Measurements from ENCODE around the gene CEND1. TPM values are rescaled to one million over a fixed set of nuclear protein-coding genes. Genes with fewer than 3 reads are reported as not detected.

CEND1 gene
- total RNA-seq, 1 experiment from 2014 or later: not detected

DNA sequence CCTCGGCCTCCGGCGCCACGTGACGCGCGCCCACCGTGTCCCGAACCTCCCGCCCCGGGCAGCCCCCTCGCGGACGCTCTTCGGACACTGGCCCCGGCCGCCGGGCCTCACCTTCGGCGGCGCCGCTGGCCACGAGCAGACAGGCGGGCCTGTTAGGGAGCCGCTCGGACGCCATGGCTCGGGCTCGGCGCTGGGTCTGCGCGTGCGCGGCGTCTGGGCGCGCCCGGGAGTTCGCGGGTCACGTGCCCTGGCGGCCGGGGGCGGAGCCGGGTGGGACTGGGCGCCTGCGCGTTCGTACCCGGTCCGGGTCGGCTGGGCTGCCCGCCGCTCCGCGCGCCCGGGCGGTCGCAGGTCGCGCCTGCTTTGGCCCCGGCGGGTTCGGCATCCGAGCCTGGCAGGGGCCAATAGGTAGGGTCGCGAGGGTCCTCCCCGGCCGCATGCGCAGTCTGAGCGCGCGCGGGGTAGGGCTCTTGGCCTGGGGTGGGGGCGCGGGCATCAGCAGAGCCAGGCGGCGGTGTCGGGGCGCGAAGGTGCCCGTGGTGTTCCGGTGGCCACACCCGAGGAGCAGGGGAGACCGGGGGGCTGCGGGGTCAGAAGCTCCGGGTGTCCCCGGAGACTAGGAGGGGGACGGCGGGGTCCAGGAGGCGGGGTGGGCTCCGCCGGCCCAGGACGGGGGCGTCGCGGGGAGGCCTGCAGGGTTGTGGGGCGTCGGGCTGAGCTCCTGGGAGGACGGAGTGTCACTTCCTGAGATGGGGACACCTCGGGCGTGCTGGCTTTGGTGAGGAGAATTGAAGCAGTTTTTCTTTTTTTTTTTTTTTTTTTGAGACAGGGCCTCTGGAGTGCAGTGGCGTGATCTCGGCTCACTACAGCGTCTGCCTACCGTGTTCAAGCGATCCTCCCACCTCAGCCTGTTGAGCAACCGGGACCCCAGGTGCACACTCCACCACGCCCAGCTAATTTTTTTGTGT, 12.3 kb downstream of the CEND1 start, which contains the start of gene GATD1:
Gene GATD1 (minus strand): TSS at position 200 of the 968 bp plus-strand sequence. CDS start 25 bp downstream, at position 175.
- Histone ChIP-seq H3K79me2 (ENCODE audit: low read depth) (peaks cover 47% of the 10 kb centered on the region), H3K9me3 (ENCODE audit: insufficient read depth, low read depth) (no peaks in the 10 kb centered on the region), H2AFZ (peak within 1 kb of the TSS; percentile 80; the same call in 1 of the 2 replicates), H3K27me3 (ENCODE audit: insufficient read depth, low read depth) (no peaks in the 10 kb centered on the region), H3K9me2 (ENCODE audit: insufficient read depth) (no peaks in the 10 kb centered on the region), H3F3A (ENCODE audit: insufficient read depth, low read depth) (no peaks in the 10 kb centered on the region; the same call in 1 of the 2 replicates), H3K4me3 (peak within 1 kb of the TSS; percentile 69), H3K36me3 (ENCODE audit: low read depth) (no peaks in the 10 kb centered on the region), H3K4me1 (replicated peaks; ENCODE audit: insufficient read depth) (peaks cover 13% of the 10 kb centered on the region), H4K20me1 (ENCODE audit: insufficient read depth) (peaks cover 18% of the 10 kb centered on the region), H3K4me2 (peak within 1 kb of the TSS; percentile 82), H3K27ac (no peak within 1 kb of the TSS)
- peak; percentile 51 to 89 for DNase-seq
- TF ChIP-seq EZH2 (IDR thresholded peaks at IDR 0.05; ENCODE audit: low read depth): no peak
- TF ChIP-seq, protein P1, sequence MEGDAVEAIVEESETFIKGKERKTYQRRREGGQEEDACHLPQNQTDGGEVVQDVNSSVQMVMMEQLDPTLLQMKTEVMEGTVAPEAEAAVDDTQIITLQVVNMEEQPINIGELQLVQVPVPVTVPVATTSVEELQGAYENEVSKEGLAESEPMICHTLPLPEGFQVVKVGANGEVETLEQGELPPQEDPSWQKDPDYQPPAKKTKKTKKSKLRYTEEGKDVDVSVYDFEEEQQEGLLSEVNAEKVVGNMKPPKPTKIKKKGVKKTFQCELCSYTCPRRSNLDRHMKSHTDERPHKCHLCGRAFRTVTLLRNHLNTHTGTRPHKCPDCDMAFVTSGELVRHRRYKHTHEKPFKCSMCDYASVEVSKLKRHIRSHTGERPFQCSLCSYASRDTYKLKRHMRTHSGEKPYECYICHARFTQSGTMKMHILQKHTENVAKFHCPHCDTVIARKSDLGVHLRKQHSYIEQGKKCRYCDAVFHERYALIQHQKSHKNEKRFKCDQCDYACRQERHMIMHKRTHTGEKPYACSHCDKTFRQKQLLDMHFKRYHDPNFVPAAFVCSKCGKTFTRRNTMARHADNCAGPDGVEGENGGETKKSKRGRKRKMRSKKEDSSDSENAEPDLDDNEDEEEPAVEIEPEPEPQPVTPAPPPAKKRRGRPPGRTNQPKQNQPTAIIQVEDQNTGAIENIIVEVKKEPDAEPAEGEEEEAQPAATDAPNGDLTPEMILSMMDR (conservative IDR thresholded peaks at IDR 0.05): no peak
- no TSS peak for BruUV-seq (replicated peaks)
- CTCF ChIA-PET: interaction anchor here (0.5 to 0.7 kb wide), 2 partner anchors 65 to 259 kb away, joined by 3 to 11 read pairs; partner anchors contain the start of genes POLR2L and TSPAN4
- POLR2A ChIA-PET (ENCODE audit: unreplicated experiment): interaction anchor here (0.6 to 0.8 kb wide), 5 partner anchors 13 to 571 kb away, joined by 3 to 7 read pairs (median 5); partner anchors contain the start of genes BET1L and CEND1
- intact Hi-C loops (cut with micrococcal nuclease; ENCODE audit: unreplicated experiment): no loop called here

DNA sequence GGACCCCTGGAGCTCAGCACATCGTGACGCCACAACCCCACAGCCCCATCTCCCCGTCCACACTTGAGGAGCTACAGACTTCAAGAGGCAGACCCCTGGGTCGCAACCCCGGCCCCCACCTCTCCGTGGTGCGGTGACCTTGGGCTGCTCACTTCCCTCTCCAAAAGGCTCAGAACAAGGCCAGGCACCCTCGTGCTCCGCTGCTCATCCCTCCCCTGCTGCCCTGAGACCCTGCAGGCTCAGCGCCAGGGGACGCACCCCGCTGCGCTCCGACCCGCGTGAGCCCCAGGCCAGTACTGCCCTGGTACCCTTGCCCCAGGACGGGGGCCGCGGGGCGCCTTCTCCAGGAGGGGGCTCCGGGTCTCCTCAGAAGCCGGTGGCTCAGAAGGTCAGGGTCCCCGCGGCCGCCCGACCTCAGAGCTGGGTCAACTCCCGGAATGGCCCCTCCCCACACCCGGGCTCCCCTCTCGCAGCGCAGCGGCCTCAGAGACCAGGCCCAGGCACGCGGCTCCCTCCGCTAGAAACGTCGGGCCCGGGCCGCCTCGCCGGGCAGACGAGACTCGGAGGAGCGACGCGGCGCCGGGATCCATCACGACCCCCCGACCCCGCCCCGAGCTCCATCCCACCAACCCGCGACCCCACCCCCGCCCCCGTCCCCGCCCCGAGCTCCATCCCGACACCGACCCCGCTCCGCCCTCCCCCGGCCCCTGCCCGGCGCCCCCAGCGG, 13.2 kb downstream of the CEND1 start:
- Histone ChIP-seq H4K20me1 (ENCODE audit: insufficient read depth) (peaks cover 19% of the 10 kb centered on the region), H3K9me3 (ENCODE audit: insufficient read depth, low read depth) (no peaks in the 10 kb centered on the region), H3K4me2 (peak overlapping the region; percentile 79), H3K9me2 (ENCODE audit: insufficient read depth) (no peaks in the 10 kb centered on the region), H3K79me2 (ENCODE audit: low read depth) (peaks cover 47% of the 10 kb centered on the region), H3K36me3 (ENCODE audit: low read depth) (no peaks in the 10 kb centered on the region), H3K4me1 (replicated peaks; ENCODE audit: insufficient read depth) (peaks cover 13% of the 10 kb centered on the region), H3K27ac (no peak overlapping the region), H3K4me3 (peak overlapping the region; percentile 69), H2AFZ (no peak overlapping the region), H3F3A (ENCODE audit: insufficient read depth, low read depth) (no peaks in the 10 kb centered on the region; the same call in 1 of the 2 replicates), H3K27me3 (ENCODE audit: insufficient read depth, low read depth) (no peaks in the 10 kb centered on the region)
- TF ChIP-seq EZH2 (IDR thresholded peaks at IDR 0.05; ENCODE audit: low read depth): no peak
- intact Hi-C loops (cut with micrococcal nuclease; ENCODE audit: unreplicated experiment): no loop called here
- ChIA-PET POLR2A (ENCODE audit: unreplicated experiment) (interaction anchor here (0.6 to 0.8 kb wide), 5 partner anchors 13 to 226 kb away, joined by 3 to 14 read pairs (median 5); partner anchors contain the start of gene CEND1), CTCF (no interaction called here)
- BruUV-seq (replicated peaks): no TSS peak
- no peak for DNase-seq

DNA sequence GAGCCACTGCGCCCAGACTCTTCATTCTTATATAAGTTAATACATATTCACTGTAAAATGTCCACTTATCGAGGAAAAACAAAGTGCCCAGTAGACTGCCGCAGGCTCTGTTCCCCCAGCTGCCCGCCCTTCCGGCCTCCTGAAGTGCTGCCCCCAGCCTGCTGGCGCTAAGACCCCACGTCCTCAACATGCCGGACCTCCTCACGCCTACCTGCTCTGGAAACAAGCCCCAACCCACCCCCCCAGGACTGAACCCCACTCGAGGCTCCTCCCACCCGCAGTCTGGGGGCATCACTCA, 13.7 kb downstream of the CEND1 start:
- peaks cover 47% of the 10 kb centered on the region for H3K79me2 ChIP-seq (ENCODE audit: low read depth)
- peak overlapping the region; percentile 79 for H3K4me2 ChIP-seq
- H3K9me3 ChIP-seq (ENCODE audit: insufficient read depth, low read depth): no peaks in the 10 kb centered on the region
- no peaks in the 10 kb centered on the region; the same call in 1 of the 2 replicates for H3F3A ChIP-seq (ENCODE audit: insufficient read depth, low read depth)
- CTCF ChIA-PET: no interaction called here
- H3K4me1 ChIP-seq (replicated peaks; ENCODE audit: insufficient read depth): peaks cover 13% of the 10 kb centered on the region
- peak overlapping the region; percentile 69 for H3K4me3 ChIP-seq
- BruUV-seq (replicated peaks): no TSS peak
- H4K20me1 ChIP-seq (ENCODE audit: insufficient read depth): peaks cover 20% of the 10 kb centered on the region
- DNase-seq: no peak
- POLR2A ChIA-PET (ENCODE audit: unreplicated experiment): interaction anchor here (0.7 kb wide), 1 partner anchor 125 kb away, joined by 14 read pairs; no protein-coding TSS in a partner anchor
- H3K36me3 ChIP-seq (ENCODE audit: low read depth): no peaks in the 10 kb centered on the region
- H3K9me2 ChIP-seq (ENCODE audit: insufficient read depth): no peaks in the 10 kb centered on the region
- H3K27me3 ChIP-seq (ENCODE audit: insufficient read depth, low read depth): no peaks in the 10 kb centered on the region
- H3K27ac ChIP-seq: 0 out of 2 replicates have a peak overlapping the region, but pooled peaks have one; percentile 12
- intact Hi-C loops (cut with micrococcal nuclease; ENCODE audit: unreplicated experiment): no loop called here
- H2AFZ ChIP-seq: no peak overlapping the region
- TF ChIP-seq, protein P1 (conservative IDR thresholded peaks at IDR 0.05): no peak
- no peak for TF ChIP-seq EZH2 (IDR thresholded peaks at IDR 0.05; ENCODE audit: low read depth)

All from PC-9 (cell line).